Endothelial cell of coronary artery (primary cell): ENCODE data around the gene NSF. TPM values are rescaled to one million over a fixed set of nuclear protein-coding genes. Genes with fewer than 3 reads are reported as not detected.

ENCODE experiments used
- total RNA-seq: library from RNA; depleted of rRNA; stranded (reverse); fragments of >200 nt; gene quantifications from 2 replicates; pipeline ENCODE4 v1.2.3, GENCODE V29; 2014

NSF gene
- total RNA-seq, result 32.8 and 42.3 TPM in 2 replicates

GRCh38 chr17:46590157-46591146, at the start of gene NSF:
TSS of gene NSF (plus strand) at chr17:46590669. CDS start at chr17:46590776, 107 bp downstream.

GRCh38 chr17:46579083-46580075, 11.1 kb upstream of the NSF start, which contains the start of gene ARL17A:
TSS of gene ARL17A (minus strand) at chr17:46579691. CDS start at chr17:46576322, 3,369 bp downstream.

Other genes starting within 250 kb of the NSF start
- 2.1 and 2.5 TPM in 2 replicates for gene ARL17B, start 228.9 kb upstream of the NSF start, total RNA-seq
- gene LRRC37A2, start 78.2 kb upstream of the NSF start, total RNA-seq, result 3.1 TPM in 2 replicates
- 1.4 and 4.2 TPM in 2 replicates for gene ARL17A, start 11.0 kb upstream of the NSF start, total RNA-seq
- gene WNT3, start 228.0 kb downstream of the NSF start, total RNA-seq, result 1.4 and 1.6 TPM in 2 replicates